Measurements from ENCODE around the gene UBQLN1. TPM values are rescaled to one million over a fixed set of nuclear protein-coding genes. Genes with fewer than 3 reads are reported as not detected.

The UBQLN1 gene
- total RNA-seq, 2 donors from 2014 or later, result 114 to 119 TPM

- H3K9me3 ChIP-seq (ENCODE audit: control insufficient read depth, low read length), result peaks cover 7% of the 10 kb centered on the region
- WGBS, 2 experiments (ENCODE audit: insufficient coverage in 1 of 2, insufficient read length in 1 of 2), result 67 to 85% methylated on average over 1 to 2 of the region's 2 CpGs
- Mint-ChIP-seq H3K9me3 (peaks cover 8% of the 10 kb centered on the region), H3K27me3 (ENCODE audit: insufficient read depth) (peaks cover 1% of the 10 kb centered on the region), H3K4me3 (no peak overlapping the region), H3K36me3 (ENCODE audit: low read depth) (no peaks in the 10 kb centered on the region), H3K4me1 (no peaks in the 10 kb centered on the region), H3K27ac (no peak overlapping the region)
- no peak overlapping the region for H3K4me3 ChIP-seq (ENCODE audit: low read length)
- DNase-seq, result no peak
- TF ChIP-seq, protein P1, sequence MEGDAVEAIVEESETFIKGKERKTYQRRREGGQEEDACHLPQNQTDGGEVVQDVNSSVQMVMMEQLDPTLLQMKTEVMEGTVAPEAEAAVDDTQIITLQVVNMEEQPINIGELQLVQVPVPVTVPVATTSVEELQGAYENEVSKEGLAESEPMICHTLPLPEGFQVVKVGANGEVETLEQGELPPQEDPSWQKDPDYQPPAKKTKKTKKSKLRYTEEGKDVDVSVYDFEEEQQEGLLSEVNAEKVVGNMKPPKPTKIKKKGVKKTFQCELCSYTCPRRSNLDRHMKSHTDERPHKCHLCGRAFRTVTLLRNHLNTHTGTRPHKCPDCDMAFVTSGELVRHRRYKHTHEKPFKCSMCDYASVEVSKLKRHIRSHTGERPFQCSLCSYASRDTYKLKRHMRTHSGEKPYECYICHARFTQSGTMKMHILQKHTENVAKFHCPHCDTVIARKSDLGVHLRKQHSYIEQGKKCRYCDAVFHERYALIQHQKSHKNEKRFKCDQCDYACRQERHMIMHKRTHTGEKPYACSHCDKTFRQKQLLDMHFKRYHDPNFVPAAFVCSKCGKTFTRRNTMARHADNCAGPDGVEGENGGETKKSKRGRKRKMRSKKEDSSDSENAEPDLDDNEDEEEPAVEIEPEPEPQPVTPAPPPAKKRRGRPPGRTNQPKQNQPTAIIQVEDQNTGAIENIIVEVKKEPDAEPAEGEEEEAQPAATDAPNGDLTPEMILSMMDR (conservative IDR thresholded peaks at IDR 0.05), result no peak
- H3K27me3 ChIP-seq (ENCODE audit: control insufficient read depth, insufficient read depth, low read length, poor library complexity, severe bottlenecking), result no peaks in the 10 kb centered on the region
- H3K4me1 ChIP-seq (ENCODE audit: control insufficient read depth, insufficient read depth, low read length), result no peaks in the 10 kb centered on the region
- no peak overlapping the region for H3K27ac ChIP-seq (ENCODE audit: low read depth, low read length)
- H3K36me3 ChIP-seq (ENCODE audit: control insufficient read depth, insufficient read depth, low read length), result no peaks in the 10 kb centered on the region
- no peak overlapping the region for H3K9ac ChIP-seq (ENCODE audit: extremely low read depth, low read length, poor library complexity, severe bottlenecking)
Observed at GRCh38 chr9:83722726-83723495, 15.2 kb upstream of the UBQLN1 start.

DNA sequence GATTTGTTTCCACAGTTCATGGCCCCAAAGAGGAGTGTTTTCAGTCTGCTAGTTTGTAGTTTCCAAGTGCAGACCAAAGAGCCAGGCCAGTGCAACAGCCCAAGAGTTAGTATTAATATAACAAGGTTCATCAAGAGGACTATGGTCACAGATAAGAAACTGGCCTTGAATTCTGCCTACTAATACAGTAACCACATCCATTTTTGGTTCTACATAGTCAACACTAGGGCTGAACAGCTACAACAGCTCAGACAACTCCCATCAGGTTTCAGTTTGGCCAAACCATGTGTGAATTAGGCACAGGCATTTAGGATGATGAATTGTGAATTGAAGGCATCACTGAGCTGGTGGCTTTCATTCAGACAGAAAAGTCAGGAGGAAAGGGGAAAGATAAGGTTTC, 13.8 kb upstream of the UBQLN1 start:
- H3K4me1 ChIP-seq (ENCODE audit: control insufficient read depth, insufficient read depth, low read length), result no peaks in the 10 kb centered on the region
- TF ChIP-seq, protein P1 (conservative IDR thresholded peaks at IDR 0.05), result no peak
- no peak for DNase-seq
- Mint-ChIP-seq H3K27me3 (ENCODE audit: insufficient read depth) (peaks cover 1% of the 10 kb centered on the region), H3K4me3 (no peak overlapping the region), H3K9me3 (peaks cover 14% of the 10 kb centered on the region), H3K36me3 (ENCODE audit: low read depth) (no peaks in the 10 kb centered on the region), H3K27ac (no peak overlapping the region), H3K4me1 (no peaks in the 10 kb centered on the region)
- H3K27ac ChIP-seq (ENCODE audit: low read depth, low read length), result no peak overlapping the region
- peaks cover 8% of the 10 kb centered on the region for H3K9me3 ChIP-seq (ENCODE audit: control insufficient read depth, low read length)
- H3K9ac ChIP-seq (ENCODE audit: extremely low read depth, low read length, poor library complexity, severe bottlenecking), result no peak overlapping the region
- H3K36me3 ChIP-seq (ENCODE audit: control insufficient read depth, insufficient read depth, low read length), result no peaks in the 10 kb centered on the region
- no peaks in the 10 kb centered on the region for H3K27me3 ChIP-seq (ENCODE audit: control insufficient read depth, insufficient read depth, low read length, poor library complexity, severe bottlenecking)
- no peak overlapping the region for H3K4me3 ChIP-seq (ENCODE audit: low read length)

DNA sequence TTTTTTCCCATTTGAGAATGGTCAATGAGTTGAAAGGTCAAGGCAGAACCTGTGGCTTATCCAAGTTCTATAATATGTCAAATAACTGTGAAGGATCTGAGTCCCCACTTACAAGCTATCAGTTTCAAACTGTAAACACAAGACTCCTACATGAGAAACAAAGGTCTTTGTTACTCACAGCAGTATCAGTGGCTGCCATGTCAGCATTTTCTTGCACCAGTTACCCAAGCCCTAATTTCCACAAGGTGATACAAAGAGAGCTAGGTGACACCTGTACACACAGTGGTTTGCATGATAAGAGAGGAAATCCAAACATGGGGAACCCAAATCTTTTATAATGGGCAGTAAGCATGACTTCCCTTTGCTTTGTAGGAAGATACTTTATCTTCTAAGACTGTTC, 8.0 kb upstream of the UBQLN1 start:
- DNase-seq, result no peak
- H3K27me3 Mint-ChIP-seq (ENCODE audit: insufficient read depth), result peaks cover 13% of the 10 kb centered on the region
- no peak overlapping the region for H3K4me3 Mint-ChIP-seq
- Histone ChIP-seq H3K27ac (ENCODE audit: low read depth, low read length) (no peak overlapping the region), H3K9me3 (ENCODE audit: control insufficient read depth, low read length) (peaks cover 15% of the 10 kb centered on the region), H3K4me1 (ENCODE audit: control insufficient read depth, insufficient read depth, low read length) (no peaks in the 10 kb centered on the region), H3K27me3 (ENCODE audit: control insufficient read depth, insufficient read depth, low read length, poor library complexity, severe bottlenecking) (no peaks in the 10 kb centered on the region), H3K36me3 (ENCODE audit: control insufficient read depth, insufficient read depth, low read length) (no peaks in the 10 kb centered on the region), H3K9ac (ENCODE audit: extremely low read depth, low read length, poor library complexity, severe bottlenecking) (no peak overlapping the region), H3K4me3 (ENCODE audit: low read length) (no peak overlapping the region)
- peaks cover 9% of the 10 kb centered on the region for H3K9me3 Mint-ChIP-seq
- TF ChIP-seq, protein P1 (conservative IDR thresholded peaks at IDR 0.05), result no peak
- H3K36me3 Mint-ChIP-seq (ENCODE audit: low read depth), result no peaks in the 10 kb centered on the region
- H3K27ac Mint-ChIP-seq, result no peak overlapping the region
- H3K4me1 Mint-ChIP-seq, result no peaks in the 10 kb centered on the region

Measured in endodermal cell (in vitro differentiated cells).